Fibroblast of lung (primary cell): ENCODE measurements around the gene EXOC2.

ENCODE experiments used
- EZH2 ChIP-seq: IDR thresholded peaks from 2 replicates; pipeline ENCODE4 v1.5.1; 2012; ENCODE audit warnings: low read length, control low read depth, mild to moderate bottlenecking; ENCODE audit errors: missing control alignments
- TF ChIP-seq, protein P1 (sequence below), 2 donors: IDR thresholded peaks in 1 of 2; conservative IDR thresholded peaks in 1 of 2; 1 replicate in 1 of 2; 2 replicates in 1 of 2; pipeline ENCODE4 v1.5.1; 2011 to 2012; ENCODE audit warnings: low read length in 2 of 2, control low read depth in 1 of 2, inconsistent platforms in 1 of 2, low read depth in 1 of 2, mild to moderate bottlenecking in 1 of 2

GRCh38 chr6:455006-455585 is 237.8 kb downstream of the EXOC2 start:
- TF ChIP-seq, protein P1, sequence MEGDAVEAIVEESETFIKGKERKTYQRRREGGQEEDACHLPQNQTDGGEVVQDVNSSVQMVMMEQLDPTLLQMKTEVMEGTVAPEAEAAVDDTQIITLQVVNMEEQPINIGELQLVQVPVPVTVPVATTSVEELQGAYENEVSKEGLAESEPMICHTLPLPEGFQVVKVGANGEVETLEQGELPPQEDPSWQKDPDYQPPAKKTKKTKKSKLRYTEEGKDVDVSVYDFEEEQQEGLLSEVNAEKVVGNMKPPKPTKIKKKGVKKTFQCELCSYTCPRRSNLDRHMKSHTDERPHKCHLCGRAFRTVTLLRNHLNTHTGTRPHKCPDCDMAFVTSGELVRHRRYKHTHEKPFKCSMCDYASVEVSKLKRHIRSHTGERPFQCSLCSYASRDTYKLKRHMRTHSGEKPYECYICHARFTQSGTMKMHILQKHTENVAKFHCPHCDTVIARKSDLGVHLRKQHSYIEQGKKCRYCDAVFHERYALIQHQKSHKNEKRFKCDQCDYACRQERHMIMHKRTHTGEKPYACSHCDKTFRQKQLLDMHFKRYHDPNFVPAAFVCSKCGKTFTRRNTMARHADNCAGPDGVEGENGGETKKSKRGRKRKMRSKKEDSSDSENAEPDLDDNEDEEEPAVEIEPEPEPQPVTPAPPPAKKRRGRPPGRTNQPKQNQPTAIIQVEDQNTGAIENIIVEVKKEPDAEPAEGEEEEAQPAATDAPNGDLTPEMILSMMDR (conservative IDR thresholded peaks at IDR 0.05 in 1 of 2, IDR thresholded peaks at IDR 0.05 in 1 of 2; ENCODE audit: low read depth in 1 of 2, low read length in 2 of 2) = no peak
- no peak for TF ChIP-seq EZH2
